Peyer's patch (tissue), 4 donors: ENCODE results near the gene POU2F3.

Experiments
- POLR2A ChIP-seq, 2 donors: fragments of 450-650 bp; IDR thresholded peaks; one replicate each; pipeline ENCODE4 v1.5.1; 2017; ENCODE audit warnings: antibody characterized with exemption in 2 of 2, mild to moderate bottlenecking in 2 of 2, moderate library complexity in 2 of 2
- TF ChIP-seq, protein P1 (sequence below), 6 experiments: fragments of 450-650 bp in 4 of 6; fragments of 200-600 bp in 2 of 6; sonication (generic) in 1 of 6; IDR thresholded peaks; one replicate each; pipeline ENCODE4 v1.5.1; 2017 to 2019; ENCODE audit warnings: antibody characterized with exemption in 6 of 6, mild to moderate bottlenecking in 3 of 6, moderate library complexity in 1 of 6

DNA sequence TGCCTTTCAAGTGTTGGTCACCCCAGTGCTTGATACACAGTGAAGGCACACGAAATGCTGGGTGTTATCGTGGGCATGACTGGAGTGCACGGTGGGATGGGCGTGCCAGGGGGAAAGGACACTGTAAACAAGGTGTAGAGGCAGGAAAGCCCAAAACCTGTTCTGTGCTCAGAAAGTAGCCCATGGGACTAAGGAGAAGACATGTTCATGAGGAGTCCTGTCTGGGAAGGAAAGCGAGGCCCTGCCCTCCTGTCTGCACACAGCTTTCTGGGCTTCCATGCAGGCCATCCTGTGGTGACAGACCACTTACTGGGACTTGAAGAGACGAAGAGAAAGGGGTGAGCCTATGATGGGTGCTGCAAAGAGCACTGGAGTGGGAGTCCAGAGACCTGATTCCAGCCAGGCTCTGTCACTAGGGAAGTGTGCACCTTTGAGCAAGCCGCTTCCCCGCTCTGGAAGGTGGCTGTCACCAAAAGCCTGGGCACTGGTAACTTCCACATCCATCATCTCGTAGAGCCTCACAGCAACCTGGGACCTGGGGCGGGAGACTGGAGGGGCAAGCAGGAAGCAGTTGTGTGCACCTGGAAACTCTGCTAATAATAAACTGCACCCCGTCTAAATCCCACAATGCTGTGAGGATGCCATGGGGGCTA lies 846 bp upstream of the POU2F3 start:
- no peak for TF ChIP-seq POLR2A (IDR thresholded peaks at IDR 0.05)
- TF ChIP-seq, protein P1, sequence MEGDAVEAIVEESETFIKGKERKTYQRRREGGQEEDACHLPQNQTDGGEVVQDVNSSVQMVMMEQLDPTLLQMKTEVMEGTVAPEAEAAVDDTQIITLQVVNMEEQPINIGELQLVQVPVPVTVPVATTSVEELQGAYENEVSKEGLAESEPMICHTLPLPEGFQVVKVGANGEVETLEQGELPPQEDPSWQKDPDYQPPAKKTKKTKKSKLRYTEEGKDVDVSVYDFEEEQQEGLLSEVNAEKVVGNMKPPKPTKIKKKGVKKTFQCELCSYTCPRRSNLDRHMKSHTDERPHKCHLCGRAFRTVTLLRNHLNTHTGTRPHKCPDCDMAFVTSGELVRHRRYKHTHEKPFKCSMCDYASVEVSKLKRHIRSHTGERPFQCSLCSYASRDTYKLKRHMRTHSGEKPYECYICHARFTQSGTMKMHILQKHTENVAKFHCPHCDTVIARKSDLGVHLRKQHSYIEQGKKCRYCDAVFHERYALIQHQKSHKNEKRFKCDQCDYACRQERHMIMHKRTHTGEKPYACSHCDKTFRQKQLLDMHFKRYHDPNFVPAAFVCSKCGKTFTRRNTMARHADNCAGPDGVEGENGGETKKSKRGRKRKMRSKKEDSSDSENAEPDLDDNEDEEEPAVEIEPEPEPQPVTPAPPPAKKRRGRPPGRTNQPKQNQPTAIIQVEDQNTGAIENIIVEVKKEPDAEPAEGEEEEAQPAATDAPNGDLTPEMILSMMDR (IDR thresholded peaks at IDR 0.05) = no peak
